Activated CD4-positive, alpha-beta T cell treated with anti-CD3 and anti-CD28 coated beads for 48 hours (primary cell): ENCODE results near the gene CHST14.

Experiments
- DNase-seq: peaks from one replicate; pipeline ENCODE4 v3.0.0-alpha.2; 2020

Gene CHST14

GRCh38 chr15:40463886-40464545 is 6.8 kb upstream of the CHST14 start:
- DNase-seq, result no peak

DNA sequence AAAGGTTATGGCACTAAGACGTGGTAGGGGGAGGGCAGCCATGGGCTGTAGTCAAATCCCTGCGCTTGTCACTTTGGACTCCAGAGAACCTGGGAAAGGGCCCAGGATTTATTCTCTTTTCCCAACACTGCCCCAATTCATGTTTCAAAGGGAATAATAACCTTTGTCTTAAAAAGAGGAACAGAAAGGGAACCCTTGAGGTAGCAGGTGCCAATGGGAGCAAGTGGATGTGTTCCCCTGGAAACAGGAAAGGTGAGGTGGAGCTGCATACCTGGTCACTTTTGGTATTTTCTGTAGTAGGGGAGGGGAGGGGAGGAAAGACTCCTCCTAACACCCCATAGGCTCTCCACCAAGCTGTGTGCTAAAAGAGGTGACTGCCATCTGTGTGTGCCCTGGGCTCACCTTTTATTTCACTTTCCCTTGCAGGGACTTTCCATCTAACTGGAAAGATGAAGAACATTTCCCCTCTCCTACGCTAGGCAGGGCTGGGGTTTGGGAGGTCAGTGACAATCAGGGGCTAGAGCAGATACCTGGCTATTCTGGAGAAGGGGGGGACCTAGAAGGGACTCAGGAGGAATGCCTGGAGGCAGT is 6.1 kb upstream of the CHST14 start:
- no peak for DNase-seq

DNA sequence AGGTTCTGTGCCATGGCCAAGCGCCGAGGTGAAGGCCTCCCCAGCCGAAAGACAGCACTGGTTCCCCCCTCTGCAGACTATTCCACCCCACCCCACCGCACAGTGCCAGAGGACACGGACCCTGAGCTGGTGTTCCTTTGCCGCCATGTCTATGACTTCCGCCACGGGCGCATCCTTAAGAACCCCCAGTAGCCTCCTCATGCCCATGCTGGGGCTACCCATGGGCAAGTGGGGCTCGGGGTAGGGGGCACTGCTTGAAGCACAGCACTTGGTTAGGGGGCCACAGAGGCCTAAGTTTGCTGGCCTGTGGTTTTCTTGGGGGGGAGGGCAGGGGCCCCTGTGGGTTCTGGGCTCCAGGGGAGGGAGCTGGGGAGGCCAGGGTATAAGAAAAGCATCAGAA is 4.8 kb upstream of the CHST14 start:
- no peak for DNase-seq

GRCh38 chr15:40466426-40467260 is 4.1 kb upstream of the CHST14 start:
- no peak for DNase-seq

DNA sequence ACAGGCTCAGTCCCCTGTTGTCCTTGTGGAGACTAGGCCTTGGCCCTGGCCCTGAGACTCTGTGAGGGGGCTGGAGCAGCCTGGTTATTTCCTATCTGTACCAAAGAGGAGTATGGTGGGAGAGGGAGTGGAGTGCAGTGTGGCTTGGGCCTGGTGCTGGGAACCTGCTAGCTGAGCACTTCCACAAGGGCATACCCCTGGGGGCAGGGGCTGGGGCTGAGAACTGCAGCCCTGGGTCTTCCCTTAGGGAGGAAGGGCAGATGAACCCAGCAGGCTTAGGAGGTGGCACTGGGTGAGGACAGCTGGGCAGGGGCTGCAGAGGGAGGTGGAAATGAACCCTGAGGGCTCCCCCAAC is 3.5 kb upstream of the CHST14 start:
- DNase-seq, result no peak

DNA sequence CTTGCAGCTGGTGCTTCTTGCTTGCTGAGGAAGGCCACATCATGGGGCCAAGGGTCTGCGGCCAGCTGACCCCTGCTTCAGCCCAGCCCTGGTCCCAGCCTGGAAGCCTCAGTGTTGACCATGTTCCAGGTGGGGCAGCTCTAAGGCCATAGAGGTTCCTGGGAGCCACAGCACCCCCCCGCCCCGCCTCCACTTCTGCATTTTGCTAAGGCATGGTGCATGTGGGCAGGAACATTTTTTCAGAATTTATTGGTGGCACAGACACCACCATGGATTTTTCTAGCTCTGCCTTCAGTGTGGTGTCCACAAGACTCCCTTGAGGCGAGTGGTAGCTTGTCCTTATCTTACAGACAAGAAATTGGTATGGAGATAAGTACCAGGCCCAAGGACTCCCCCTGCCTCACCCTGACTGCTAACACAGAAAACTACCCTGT is 1.9 kb upstream of the CHST14 start:
- no peak for DNase-seq

DNA sequence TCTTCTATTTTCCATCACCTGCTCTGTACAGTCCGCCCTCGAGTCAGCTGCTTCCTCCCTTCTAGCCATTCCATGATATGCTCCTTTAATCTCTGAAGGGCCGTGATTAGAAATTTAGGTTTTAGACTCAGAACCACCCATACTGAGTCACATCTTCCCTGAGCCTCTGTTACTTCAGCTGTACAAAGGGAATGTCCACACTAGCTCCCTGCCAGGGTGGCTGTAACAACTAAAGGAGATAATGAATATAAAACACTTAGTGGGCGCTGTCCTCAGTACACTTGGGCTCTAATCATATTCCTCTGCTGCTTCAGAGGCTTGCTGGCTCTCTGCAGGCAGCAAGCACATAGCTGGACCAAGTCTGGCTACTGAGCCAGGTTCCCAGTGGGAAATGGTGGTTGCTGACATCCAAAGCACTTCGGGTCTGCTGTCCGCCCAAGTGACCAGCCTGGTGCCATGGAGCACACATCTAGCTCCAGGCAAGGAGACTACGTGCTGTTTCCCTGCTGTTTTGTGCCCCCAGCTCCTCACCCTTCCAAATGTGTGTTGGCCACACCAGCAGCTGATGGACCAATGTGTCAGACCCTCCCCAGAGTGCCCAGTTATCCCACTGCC is 901 bp upstream of the CHST14 start:
- DNase-seq, result no peak

- peak; percentile 25 for DNase-seq
Measured at GRCh38 chr15:40471105-40471807, 472 bp downstream of the CHST14 start.

DNA sequence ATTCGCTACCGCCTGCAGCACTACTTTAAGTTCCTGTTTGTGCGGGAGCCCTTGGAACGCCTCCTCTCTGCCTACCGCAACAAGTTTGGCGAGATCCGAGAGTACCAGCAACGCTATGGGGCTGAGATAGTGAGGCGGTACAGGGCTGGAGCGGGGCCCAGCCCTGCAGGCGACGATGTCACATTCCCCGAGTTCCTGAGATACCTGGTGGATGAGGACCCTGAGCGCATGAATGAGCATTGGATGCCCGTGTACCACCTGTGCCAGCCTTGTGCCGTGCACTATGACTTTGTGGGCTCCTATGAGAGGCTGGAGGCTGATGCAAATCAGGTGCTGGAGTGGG is 995 bp downstream of the CHST14 start:
- peak; percentile 26 for DNase-seq

- DNase-seq, result no peak
Measured at GRCh38 chr15:40472171-40472727, 1.5 kb downstream of the CHST14 start.

GRCh38 chr15:40474581-40474980 is 3.8 kb downstream of the CHST14 start:
- DNase-seq, result no peak

- DNase-seq, result no peak
Measured at GRCh38 chr15:40477642-40478327, 7.0 kb downstream of the CHST14 start.

- no peak for DNase-seq
Measured at GRCh38 chr15:40479024-40479423, 8.2 kb downstream of the CHST14 start.

DNA sequence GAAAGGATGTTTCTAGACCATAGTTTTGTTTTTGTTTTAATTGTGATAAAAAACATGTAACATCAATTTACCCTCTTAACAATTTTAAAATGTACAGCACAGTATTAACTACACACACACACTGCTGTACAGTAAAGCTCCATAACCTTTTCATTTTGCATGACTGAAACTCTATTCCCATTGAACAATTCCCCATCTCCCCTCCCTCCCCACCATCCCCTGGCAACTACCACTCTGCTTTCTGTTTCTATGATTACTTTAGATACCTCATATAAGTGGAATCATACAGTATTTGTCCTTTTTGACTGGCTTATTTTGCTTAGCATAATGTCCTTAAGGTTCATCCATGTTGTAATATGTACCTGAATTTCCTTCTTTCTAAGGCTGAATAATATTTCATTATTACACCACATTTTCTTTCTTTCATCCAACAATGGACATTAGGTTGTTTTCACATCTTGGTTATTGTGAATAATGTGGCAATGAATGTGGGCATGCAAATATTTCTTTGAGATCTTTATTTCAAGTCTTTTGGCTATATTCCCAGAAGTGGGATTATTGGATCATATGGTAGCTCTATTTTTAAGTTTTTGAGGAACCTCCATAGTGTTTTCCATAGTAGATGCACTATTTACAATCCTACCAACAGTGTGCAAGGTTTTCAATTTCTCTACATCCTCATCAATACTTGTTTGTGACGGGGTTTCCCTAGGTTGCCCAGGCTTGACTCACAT is 10.7 kb downstream of the CHST14 start:
- no peak for DNase-seq

DNA sequence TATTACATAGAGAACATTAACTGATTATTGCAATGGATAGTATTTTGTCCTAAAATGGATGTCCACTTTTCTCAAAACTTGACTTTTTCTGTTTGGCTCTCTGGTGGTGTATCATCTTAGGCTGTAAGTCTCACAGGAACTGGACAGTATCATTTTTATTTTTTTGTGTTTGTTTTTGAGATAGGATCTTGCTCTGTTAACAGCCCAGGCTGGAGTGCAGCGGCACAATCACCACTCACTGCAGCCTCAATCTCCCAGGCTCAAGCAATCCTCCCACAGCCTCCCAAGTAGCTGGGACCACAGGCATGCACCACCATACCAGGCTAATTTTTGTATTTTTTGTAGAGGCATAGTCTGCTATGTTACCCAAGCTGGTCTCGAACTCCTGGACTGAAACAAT is 13.1 kb downstream of the CHST14 start:
- DNase-seq, result no peak

DNA sequence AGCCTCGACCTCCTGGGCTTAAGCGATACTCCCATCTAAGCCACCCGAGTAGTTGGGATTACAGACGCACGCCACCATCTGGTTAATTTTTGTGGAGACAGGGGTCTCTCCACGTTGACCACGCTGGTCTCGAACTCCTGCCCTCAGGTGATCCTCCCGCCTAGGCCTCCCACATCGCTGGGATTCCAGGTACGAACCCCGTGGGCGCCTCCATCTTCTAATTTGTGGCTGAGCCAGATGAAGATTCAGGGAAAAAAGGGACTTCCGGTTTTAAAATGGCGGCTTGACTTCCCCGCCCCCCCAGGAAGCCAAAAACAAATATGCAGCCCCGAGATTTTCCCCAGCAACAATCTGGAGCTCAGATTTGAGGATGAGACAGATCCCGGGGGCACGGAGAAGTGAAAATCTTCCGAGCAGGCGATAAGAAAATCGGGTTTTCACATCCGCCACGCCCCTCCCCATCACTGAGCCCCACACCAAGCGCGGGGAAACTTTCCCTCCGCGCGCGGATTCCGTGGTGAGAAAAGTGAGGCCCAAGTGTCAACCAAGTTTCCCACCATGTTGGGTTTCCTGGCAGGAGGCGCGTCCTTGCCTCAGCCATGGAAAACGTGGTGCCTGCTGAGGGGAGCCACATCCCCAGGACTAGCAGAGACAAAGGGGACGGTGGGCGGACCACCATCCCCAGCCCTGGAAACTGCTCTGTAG is 15.4 kb downstream of the CHST14 start:
- no peak for DNase-seq

DNA sequence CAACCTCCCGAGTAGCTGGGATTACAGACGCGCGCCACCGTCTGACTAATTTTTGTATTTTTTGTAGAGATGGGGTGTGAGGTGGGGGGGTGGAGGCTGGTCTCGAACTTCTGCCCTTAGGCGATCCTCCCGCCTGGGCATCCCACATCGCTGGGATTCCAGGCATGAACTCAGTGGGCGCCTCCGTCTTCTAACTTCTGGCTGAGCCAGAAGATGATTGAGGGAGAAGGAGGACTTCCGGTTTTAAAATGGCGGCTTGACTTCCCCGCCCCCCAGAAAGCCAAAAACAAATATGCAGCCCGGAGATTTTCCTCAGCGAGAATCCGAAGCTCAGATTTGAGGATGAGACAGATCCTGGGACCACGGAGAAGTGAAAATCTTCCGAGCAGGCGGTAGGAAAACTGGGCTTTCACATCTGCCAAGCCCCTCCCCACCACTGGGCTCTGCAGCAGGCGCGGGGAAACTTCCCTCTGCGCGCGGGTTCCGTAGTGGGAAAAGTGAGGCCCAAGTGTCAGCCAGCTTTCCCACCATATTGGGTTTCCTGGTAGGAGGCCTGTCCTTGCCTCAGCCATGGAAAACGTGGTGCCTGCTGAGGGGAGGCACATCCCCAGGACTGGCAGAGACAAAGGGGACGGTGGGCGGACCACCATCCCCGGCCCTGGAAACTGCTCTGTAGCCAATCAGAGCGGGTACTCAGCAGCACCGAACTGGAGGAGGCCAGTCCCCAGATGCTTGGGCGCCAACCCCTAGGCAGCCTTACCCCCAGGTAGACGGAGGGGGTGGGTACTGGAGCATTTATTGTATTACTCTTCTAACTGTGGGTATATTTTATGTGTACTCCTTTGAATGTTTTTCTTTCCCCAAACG is 17.3 kb downstream of the CHST14 start:
- no peak for DNase-seq

GRCh38 chr15:40489274-40490175 is 18.7 kb downstream of the CHST14 start:
- no peak for DNase-seq
